Glutamatergic neuron (in vitro differentiated cells): ENCODE data around the gene GGA3. TPM values are rescaled to one million over a fixed set of nuclear protein-coding genes. Genes with fewer than 3 reads are reported as not detected.

Experiments
- DNase-seq: peaks from one replicate; pipeline ENCODE4 v3.0.0; 2022
- H3K27ac Mint-ChIP-seq: one replicate; pipeline ENCODE4 v1.8.0; 2020; ENCODE audit warnings: mild to moderate bottlenecking, mixed read lengths, inconsistent platforms; ENCODE audit not compliant: unreplicated experiment
- H3K27me3 Mint-ChIP-seq: one replicate; pipeline ENCODE4 v1.8.0; 2020; ENCODE audit warnings: mild to moderate bottlenecking, moderate library complexity, mixed read lengths, inconsistent platforms; ENCODE audit not compliant: unreplicated experiment
- H3K36me3 Mint-ChIP-seq: one replicate; pipeline ENCODE4 v1.8.0; 2020; ENCODE audit warnings: mild to moderate bottlenecking, mixed read lengths, inconsistent platforms; ENCODE audit not compliant: unreplicated experiment
- H3K4me1 Mint-ChIP-seq: one replicate; pipeline ENCODE4 v1.8.0; 2020; ENCODE audit warnings: mild to moderate bottlenecking, low read depth, mixed read lengths, inconsistent platforms; ENCODE audit not compliant: unreplicated experiment
- H3K4me3 Mint-ChIP-seq: one replicate; pipeline ENCODE4 v1.8.0; 2020; ENCODE audit warnings: mild to moderate bottlenecking, mixed read lengths, inconsistent platforms; ENCODE audit not compliant: unreplicated experiment
- H3K9me3 Mint-ChIP-seq: one replicate; pipeline ENCODE4 v1.8.0; 2020; ENCODE audit warnings: mild to moderate bottlenecking, moderate library complexity, mixed read lengths, inconsistent platforms; ENCODE audit not compliant: unreplicated experiment
- total RNA-seq: library from RNA; stranded (reverse); fragmentation: NEBNext Ultra II Directional; extraction: Animal tissue kit (Norgen Biotek cat#: 25700); gene quantifications from one replicate; pipeline ENCODE4 v1.2.1, GENCODE V29; 2021; ENCODE audit not compliant: unreplicated experiment
- TF ChIP-seq, protein P1 (sequence below): fragments of 200-600 bp; sonication (generic); IDR thresholded peaks from one replicate; pipeline ENCODE4 v1.5.0; 2021; ENCODE audit not compliant: partially characterized antibody, unreplicated experiment

The GGA3 gene
- total RNA-seq, 1 donor from 2014 or later, result 65.0 TPM

DNA sequence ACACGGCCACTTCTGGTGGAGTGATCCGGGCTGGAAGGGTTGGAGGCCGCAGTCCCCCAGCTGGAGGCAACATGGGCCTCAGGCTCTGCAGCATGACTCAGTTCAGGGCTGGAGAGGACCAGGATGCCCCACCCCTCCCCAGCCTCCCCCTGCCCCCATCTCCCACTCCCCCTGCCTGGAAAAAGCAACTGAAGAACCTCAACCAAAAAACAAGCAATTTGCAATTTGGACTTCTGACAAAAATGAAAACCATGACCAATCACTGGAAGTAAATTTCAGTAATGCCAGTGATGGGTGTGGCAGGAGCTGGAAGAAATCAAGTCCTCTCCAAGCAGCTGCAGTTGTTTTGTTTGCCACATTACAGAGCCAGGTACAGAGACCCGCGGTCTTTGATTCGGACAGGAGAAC lies 16.3 kb upstream of the GGA3 start:
- Mint-ChIP-seq H3K36me3 (no peaks in the 10 kb centered on the region), H3K27ac (no peak overlapping the region), H3K4me3 (no peak overlapping the region), H3K9me3 (no peaks in the 10 kb centered on the region), H3K4me1 (no peaks in the 10 kb centered on the region), H3K27me3 (peaks cover 2% of the 10 kb centered on the region)
- no peak for DNase-seq
- TF ChIP-seq, protein P1, sequence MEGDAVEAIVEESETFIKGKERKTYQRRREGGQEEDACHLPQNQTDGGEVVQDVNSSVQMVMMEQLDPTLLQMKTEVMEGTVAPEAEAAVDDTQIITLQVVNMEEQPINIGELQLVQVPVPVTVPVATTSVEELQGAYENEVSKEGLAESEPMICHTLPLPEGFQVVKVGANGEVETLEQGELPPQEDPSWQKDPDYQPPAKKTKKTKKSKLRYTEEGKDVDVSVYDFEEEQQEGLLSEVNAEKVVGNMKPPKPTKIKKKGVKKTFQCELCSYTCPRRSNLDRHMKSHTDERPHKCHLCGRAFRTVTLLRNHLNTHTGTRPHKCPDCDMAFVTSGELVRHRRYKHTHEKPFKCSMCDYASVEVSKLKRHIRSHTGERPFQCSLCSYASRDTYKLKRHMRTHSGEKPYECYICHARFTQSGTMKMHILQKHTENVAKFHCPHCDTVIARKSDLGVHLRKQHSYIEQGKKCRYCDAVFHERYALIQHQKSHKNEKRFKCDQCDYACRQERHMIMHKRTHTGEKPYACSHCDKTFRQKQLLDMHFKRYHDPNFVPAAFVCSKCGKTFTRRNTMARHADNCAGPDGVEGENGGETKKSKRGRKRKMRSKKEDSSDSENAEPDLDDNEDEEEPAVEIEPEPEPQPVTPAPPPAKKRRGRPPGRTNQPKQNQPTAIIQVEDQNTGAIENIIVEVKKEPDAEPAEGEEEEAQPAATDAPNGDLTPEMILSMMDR, result no peak

DNA sequence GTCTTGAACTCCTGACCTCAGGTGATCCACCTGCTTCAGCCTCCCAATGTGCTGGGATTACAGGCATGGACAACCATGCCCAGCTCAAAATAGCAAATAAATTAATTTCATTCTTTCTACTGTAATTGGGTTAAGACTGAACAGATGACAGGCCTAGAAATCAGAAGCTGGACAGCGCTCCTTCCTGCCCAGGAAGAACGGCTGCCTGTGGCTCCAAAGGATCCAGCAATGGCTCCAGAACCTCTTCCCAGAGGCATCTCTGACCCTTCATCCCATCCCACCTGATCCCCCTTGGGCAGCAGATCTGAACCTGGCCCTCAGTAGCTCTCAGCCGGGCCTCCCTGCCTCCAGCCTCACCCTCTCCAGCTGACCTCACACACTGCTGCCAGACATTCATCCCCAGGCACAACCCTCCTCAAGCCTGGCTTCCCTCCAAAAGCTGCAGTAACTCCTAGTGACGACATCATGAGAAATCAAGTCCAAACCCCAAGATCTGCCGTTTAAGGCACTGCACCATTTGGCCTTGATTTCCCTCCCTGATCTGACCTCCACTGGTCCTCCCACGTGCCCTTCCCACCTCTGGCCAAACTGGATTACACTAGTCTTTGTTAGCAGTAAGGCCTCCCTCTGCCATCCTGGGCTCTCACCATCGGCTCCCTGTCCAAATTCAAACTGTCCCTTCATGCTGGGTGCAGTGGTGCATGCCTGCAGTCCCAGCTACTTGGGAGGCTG lies 12.7 kb upstream of the GGA3 start:
- H3K4me3 Mint-ChIP-seq, result no peak overlapping the region
- peaks cover 2% of the 10 kb centered on the region for H3K4me1 Mint-ChIP-seq
- peaks cover under 1% of the 10 kb centered on the region for H3K9me3 Mint-ChIP-seq
- peaks cover 2% of the 10 kb centered on the region for H3K27me3 Mint-ChIP-seq
- TF ChIP-seq, protein P1, result no peak
- no peaks in the 10 kb centered on the region for H3K36me3 Mint-ChIP-seq
- H3K27ac Mint-ChIP-seq, result no peak overlapping the region
- DNase-seq, result no peak

GRCh38 chr17:75272848-75273184 lies 11.4 kb upstream of the GGA3 start:
- no peak overlapping the region for H3K27ac Mint-ChIP-seq

DNA sequence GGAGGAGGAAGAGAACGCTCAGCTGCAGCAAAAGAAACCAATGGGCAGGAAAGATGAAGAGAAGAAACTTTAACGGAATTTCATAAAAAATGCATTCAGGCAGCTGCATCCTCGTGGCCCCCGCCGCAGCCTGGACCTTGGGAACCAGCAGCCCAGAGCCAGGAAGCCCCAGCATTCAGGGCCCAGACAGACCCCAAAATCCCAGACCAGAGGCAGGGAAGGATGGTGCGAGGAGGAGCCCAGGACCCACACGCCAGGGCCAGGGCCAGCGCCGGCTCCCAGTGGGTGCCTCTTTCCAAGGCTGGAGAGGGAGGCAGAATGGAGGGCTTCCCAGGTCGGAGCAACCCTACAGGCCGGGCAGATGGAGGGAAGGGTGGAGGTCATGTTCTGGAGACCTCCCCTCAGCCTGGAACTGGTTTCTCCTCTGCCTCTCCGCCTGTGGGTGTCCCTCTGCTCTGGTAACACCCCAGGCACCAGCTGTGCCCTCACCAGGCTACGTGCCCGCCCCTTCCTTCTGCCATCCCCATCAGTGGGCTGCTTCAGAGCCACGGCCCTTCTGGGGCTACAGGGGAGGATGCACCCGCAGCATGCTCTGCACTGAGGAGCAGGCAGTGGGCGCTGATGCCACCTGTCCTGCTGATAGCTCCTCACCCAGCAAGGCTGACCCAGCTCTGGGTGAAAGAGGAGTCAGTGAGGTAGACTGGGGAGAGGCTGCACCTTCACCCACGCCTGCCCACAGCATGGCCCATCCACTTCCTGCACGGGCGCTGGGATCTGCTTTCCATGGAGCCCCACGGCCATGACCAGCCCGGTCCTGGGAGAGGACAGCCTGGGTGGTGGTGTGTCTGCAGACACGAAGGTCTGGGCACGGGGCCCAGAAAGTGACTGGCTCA lies 10.8 kb upstream of the GGA3 start:
- Mint-ChIP-seq H3K27ac (no peak overlapping the region), H3K9me3 (peaks cover 3% of the 10 kb centered on the region), H3K36me3 (no peaks in the 10 kb centered on the region), H3K27me3 (peaks cover 7% of the 10 kb centered on the region), H3K4me1 (peaks cover 2% of the 10 kb centered on the region), H3K4me3 (peak overlapping the region; percentile 84)
- DNase-seq, result no peak
- TF ChIP-seq, protein P1, result no peak

More at GRCh38 chr17:75272848-75273184, 11.4 kb upstream of the GGA3 start:
- Mint-ChIP-seq H3K36me3 (no peaks in the 10 kb centered on the region), H3K4me1 (peaks cover 2% of the 10 kb centered on the region), H3K4me3 (no peak overlapping the region), H3K27me3 (peaks cover 7% of the 10 kb centered on the region), H3K9me3 (peaks cover 3% of the 10 kb centered on the region)
- no peak for DNase-seq
- TF ChIP-seq, protein P1, result no peak
